Spleen (tissue), 7 donors: ENCODE measurements around the gene RUVBL1.

ENCODE experiments used
- POLR2A ChIP-seq, 3 donors: fragments of 450-650 bp; IDR thresholded peaks; one replicate each; pipeline ENCODE4 v1.5.1; 2017; ENCODE audit warnings: antibody characterized with exemption in 3 of 3, mild to moderate bottlenecking in 1 of 3
- POLR2AphosphoS5 ChIP-seq, 3 donors: sonication (generic); formaldehyde crosslinking; IDR thresholded peaks; one replicate each; pipeline ENCODE4 v1.5.1; 2017; ENCODE audit warnings: antibody characterized with exemption in 3 of 3
- TF ChIP-seq, protein P1 (sequence below), 11 experiments: fragments of 200-600 bp in 7 of 11; fragments of 450-650 bp in 4 of 11; sonication (generic) in 4 of 11; IDR thresholded peaks in 8 of 11; conservative IDR thresholded peaks in 3 of 11; 1 replicate in 7 of 11; 2 replicates in 4 of 11; pipeline versions ENCODE4 v1.4.0 to v1.8.0; 2016 to 2021; ENCODE audit warnings: antibody characterized with exemption in 11 of 11, inconsistent platforms in 4 of 11, mild to moderate bottlenecking in 1 of 11
- donor health status: DM: no; HTN: no; CAD: no; lungs with moderate emphysema.
- donor health status: DM: no; HTN: no; CAD: no.
- donor health status: DM: no; HTN: no; CAD: no.

DNA sequence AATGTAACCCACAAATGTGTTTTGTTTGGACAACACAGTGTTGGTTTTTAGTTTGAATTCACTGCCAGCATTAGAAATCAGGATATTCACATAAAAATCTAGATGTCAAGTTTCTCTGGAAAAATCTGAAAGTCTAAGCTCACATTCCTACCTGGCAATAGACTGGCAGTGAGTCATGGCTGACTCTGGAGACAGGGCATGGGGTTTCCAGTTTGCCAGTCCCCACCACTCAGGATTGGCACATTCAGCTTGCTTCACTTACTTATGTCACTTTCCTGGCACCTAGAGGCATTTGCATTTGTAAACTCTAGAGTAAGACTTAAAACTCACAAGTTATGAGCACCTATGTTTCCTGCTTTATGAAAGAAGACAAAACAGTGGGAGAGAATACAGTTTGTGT, 90.5 kb downstream of the RUVBL1 start:
- no peak for TF ChIP-seq POLR2A (IDR thresholded peaks at IDR 0.05)
- TF ChIP-seq, protein P1, sequence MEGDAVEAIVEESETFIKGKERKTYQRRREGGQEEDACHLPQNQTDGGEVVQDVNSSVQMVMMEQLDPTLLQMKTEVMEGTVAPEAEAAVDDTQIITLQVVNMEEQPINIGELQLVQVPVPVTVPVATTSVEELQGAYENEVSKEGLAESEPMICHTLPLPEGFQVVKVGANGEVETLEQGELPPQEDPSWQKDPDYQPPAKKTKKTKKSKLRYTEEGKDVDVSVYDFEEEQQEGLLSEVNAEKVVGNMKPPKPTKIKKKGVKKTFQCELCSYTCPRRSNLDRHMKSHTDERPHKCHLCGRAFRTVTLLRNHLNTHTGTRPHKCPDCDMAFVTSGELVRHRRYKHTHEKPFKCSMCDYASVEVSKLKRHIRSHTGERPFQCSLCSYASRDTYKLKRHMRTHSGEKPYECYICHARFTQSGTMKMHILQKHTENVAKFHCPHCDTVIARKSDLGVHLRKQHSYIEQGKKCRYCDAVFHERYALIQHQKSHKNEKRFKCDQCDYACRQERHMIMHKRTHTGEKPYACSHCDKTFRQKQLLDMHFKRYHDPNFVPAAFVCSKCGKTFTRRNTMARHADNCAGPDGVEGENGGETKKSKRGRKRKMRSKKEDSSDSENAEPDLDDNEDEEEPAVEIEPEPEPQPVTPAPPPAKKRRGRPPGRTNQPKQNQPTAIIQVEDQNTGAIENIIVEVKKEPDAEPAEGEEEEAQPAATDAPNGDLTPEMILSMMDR (IDR thresholded peaks at IDR 0.05 in 8 of 11, conservative IDR thresholded peaks at IDR 0.05 in 3 of 11) = no peak
- TF ChIP-seq POLR2AphosphoS5 (IDR thresholded peaks at IDR 0.05) = no peak
